Mesenchymal stem cell (in vitro differentiated cells and primary cell): Measurements from ENCODE around the gene AHDC1.
A peak's percentile ranks its signal among the peaks of the same experiment; 100 is the strongest.

Source experiments
- DNase-seq: peaks from one replicate; pipeline ENCODE4 v3.0.0-alpha.2; 2013
- H2AFZ ChIP-seq: one replicate; pipeline ENCODE4 v1.6.1; 2013; ENCODE audit warnings: low read depth, mild to moderate bottlenecking, control low read depth, inconsistent platforms, low read length, moderate library complexity
- H2AK5ac ChIP-seq: 2 replicates; pipeline ENCODE4 v1.6.1; 2013; ENCODE audit warnings: low read length, moderate library complexity, mild to moderate bottlenecking, inconsistent platforms; ENCODE audit not compliant: severe bottlenecking
- H2BK120ac ChIP-seq: one replicate; pipeline ENCODE4 v1.6.1; 2013; ENCODE audit warnings: low read depth, mild to moderate bottlenecking, inconsistent platforms, low read length, moderate library complexity
- H2BK12ac ChIP-seq, 2 experiments: one replicate each; pipeline ENCODE4 v1.6.1; 2013; ENCODE audit warnings: inconsistent platforms in 2 of 2, low read length in 2 of 2, mild to moderate bottlenecking in 2 of 2, moderate library complexity in 2 of 2, control low read depth in 1 of 2
- H2BK15ac ChIP-seq: one replicate; pipeline ENCODE4 v1.6.1; 2013; ENCODE audit warnings: mild to moderate bottlenecking, low read depth, inconsistent platforms; ENCODE audit not compliant: poor library complexity, severe bottlenecking
- H2BK5ac ChIP-seq: 2 replicates; pipeline ENCODE4 v1.6.1; 2013; ENCODE audit warnings: low read depth, mild to moderate bottlenecking, low read length, control low read depth, inconsistent platforms; ENCODE audit not compliant: poor library complexity, severe bottlenecking
- H3K14ac ChIP-seq, 2 experiments: one replicate each; pipeline ENCODE4 v1.6.1; 2013; ENCODE audit warnings: inconsistent platforms in 2 of 2, low read length in 2 of 2, control low read depth in 1 of 2, mild to moderate bottlenecking in 1 of 2, moderate library complexity in 1 of 2
- H3K18ac ChIP-seq, 2 experiments: one replicate each; pipeline ENCODE4 v1.6.1; 2013; ENCODE audit warnings: inconsistent platforms in 2 of 2, low read length in 2 of 2, control low read depth in 1 of 2, low read depth in 1 of 2, mild to moderate bottlenecking in 1 of 2
- H3K23ac ChIP-seq, 2 experiments: one replicate each; pipeline ENCODE4 v1.6.1; 2013; ENCODE audit warnings: inconsistent platforms in 2 of 2, low read length in 2 of 2, mild to moderate bottlenecking in 2 of 2, moderate library complexity in 2 of 2, control low read depth in 1 of 2
- H3K27ac ChIP-seq: 2 replicates; pipeline ENCODE4 v1.5.1; 2013; ENCODE audit warnings: mild to moderate bottlenecking, moderate library complexity, low read length, control low read depth, inconsistent platforms; ENCODE audit not compliant: poor library complexity, severe bottlenecking
- H3K27me3 ChIP-seq, 2 experiments: 2 replicates each; pipeline versions ENCODE4 v1.6.1 to v1.7.0; 2013; ENCODE audit warnings: low read length in 2 of 2, mild to moderate bottlenecking in 2 of 2, moderate library complexity in 2 of 2, control low read depth in 1 of 2, inconsistent platforms in 1 of 2; ENCODE audit not compliant: control insufficient read depth in 1 of 2, insufficient read depth in 1 of 2
- H3K36me3 ChIP-seq, 2 experiments: 2 replicates each; pipeline versions ENCODE4 v1.6.1 to v1.7.0; 2013; ENCODE audit warnings: low read length in 2 of 2, control low read depth in 1 of 2, inconsistent platforms in 1 of 2, low read depth in 1 of 2, mild to moderate bottlenecking in 1 of 2; ENCODE audit not compliant: insufficient read depth in 2 of 2, control insufficient read depth in 1 of 2
- H3K4ac ChIP-seq, 2 experiments: one replicate each; pipeline ENCODE4 v1.6.1; 2013; ENCODE audit warnings: inconsistent platforms in 2 of 2, low read length in 2 of 2, mild to moderate bottlenecking in 2 of 2, moderate library complexity in 2 of 2, control low read depth in 1 of 2, low read depth in 1 of 2
- H3K4me1 ChIP-seq: 2 replicates; pipeline ENCODE4 v1.6.1; 2013; ENCODE audit warnings: low read depth, low read length, control low read depth; ENCODE audit not compliant: control insufficient read depth, insufficient read depth
- H3K4me2 ChIP-seq: 2 replicates; pipeline ENCODE4 v1.6.1; 2013; ENCODE audit warnings: low read length, mild to moderate bottlenecking, inconsistent platforms; ENCODE audit not compliant: poor library complexity, severe bottlenecking
- H3K4me3 ChIP-seq, 2 experiments: 2 replicates each; pipeline versions ENCODE4 v1.5.1 to v1.7.0; 2013; ENCODE audit warnings: low read length in 2 of 2, mild to moderate bottlenecking in 2 of 2, control low read depth in 1 of 2, low read depth in 1 of 2; ENCODE audit not compliant: insufficient read depth in 1 of 2
- H3K79me1 ChIP-seq: replicated peaks from 2 replicates; pipeline ENCODE4 v1.6.1; 2013; ENCODE audit warnings: mild to moderate bottlenecking, control low read depth, low read length, inconsistent platforms; ENCODE audit not compliant: poor library complexity, severe bottlenecking
- H3K9ac ChIP-seq: 2 replicates; pipeline ENCODE4 v1.7.0; 2013; ENCODE audit warnings: mild to moderate bottlenecking, low read length, moderate library complexity
- H3K9me3 ChIP-seq: 2 replicates; pipeline ENCODE4 v1.7.0; 2013; ENCODE audit warnings: mild to moderate bottlenecking, low read length; ENCODE audit not compliant: control insufficient read depth
- H4K8ac ChIP-seq: one replicate; pipeline ENCODE4 v1.6.1; 2013; ENCODE audit warnings: inconsistent platforms, mild to moderate bottlenecking, low read length, moderate library complexity
- H4K91ac ChIP-seq: one replicate; pipeline ENCODE4 v1.6.1; 2013; ENCODE audit warnings: mild to moderate bottlenecking, low read length, inconsistent platforms
- WGBS: methylation state at CpG from one replicate; pipeline ENCODE4 v1.1.7; 2013; ENCODE audit warnings: mixed read lengths; 5-methylcytosine and 5-hydroxymethylcytosine counted together

The AHDC1 gene

DNA sequence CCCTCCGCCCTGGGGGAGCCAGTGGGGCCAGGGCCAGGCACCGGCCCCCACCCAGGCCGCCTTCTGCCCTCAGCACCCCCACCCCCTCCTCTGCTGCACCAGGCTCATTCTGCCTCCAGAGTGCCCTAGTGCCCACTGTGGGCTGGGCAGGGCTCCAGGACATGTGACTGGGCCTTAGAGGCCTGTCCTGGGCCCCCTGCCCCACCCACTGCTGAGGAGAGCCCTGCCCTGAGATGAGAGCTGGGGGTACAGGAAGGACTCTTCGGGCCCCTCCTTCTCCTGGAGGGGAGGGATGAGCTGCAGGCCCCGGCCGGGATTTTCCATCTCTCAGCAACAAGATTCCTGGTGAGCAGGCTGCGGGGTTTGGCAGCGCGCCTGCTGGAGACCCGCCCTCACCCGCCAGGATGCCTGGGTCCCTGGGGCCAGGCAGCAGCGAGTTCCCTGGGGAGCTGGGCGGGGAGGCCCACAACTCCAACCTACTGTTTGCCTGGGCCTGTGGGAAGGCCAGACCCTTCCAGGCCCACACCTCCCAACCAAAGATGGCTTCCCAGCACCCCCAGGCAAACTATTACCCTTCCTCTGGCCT is 14.0 kb downstream of the AHDC1 start:
- H2AFZ ChIP-seq = no peak overlapping the region
- H3K4me2 ChIP-seq = peak overlapping the region; percentile 34
- H3K4me1 ChIP-seq = peaks cover 82% of the 10 kb centered on the region
- peaks cover 31% of the 10 kb centered on the region for H3K79me1 ChIP-seq
- H3K9ac ChIP-seq = peak overlapping the region; percentile 52
- H2BK5ac ChIP-seq = no peak overlapping the region
- H3K9me3 ChIP-seq = no peaks in the 10 kb centered on the region
- peak; percentile 70 for DNase-seq
- peak overlapping the region; percentile 1 for H2AK5ac ChIP-seq
- peak overlapping the region; percentile 15 to 49 for H3K4ac ChIP-seq
- H4K91ac ChIP-seq = peak overlapping the region; percentile 81
- peak overlapping the region in 1 of 2 experiments; percentile 82 for H3K18ac ChIP-seq
- no peak overlapping the region for H4K8ac ChIP-seq
- H2BK15ac ChIP-seq = no peak overlapping the region
- 53% methylated on average over 12 of the region's 13 CpGs for WGBS
- H3K4me3 ChIP-seq = no peak overlapping the region
- no peak overlapping the region for H3K14ac ChIP-seq
- H3K23ac ChIP-seq = no peak overlapping the region
- H2BK12ac ChIP-seq = peak overlapping the region in 1 of 2 experiments; percentile 64
- peaks cover 9 to 42% of the 10 kb centered on the region in 2 experiments for H3K36me3 ChIP-seq
- peak overlapping the region; percentile 35 for H2BK120ac ChIP-seq
- no peaks in the 10 kb centered on the region for H3K27me3 ChIP-seq
- peak overlapping the region; percentile 58 for H3K27ac ChIP-seq

DNA sequence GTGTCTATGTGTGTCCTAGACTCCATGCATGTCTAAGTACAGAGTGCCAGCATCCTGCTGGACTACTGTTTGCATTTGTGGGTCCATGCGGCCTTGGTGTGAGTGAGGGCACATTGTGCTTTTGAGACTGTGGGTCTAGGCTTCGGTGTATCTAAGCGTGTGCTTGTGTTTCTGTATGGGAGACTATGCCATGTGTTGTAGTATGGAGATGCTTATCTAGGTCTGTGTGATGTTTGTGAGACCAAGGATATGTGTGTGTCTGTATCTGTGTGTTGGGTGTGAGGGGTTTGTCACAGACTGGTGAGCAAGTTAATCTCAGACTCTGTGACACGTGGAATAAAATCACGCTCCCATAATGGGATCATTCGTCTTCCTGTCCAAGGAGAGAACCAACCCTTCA is 14.5 kb downstream of the AHDC1 start:
- no peak overlapping the region for H3K23ac ChIP-seq
- H2BK12ac ChIP-seq = peak overlapping the region in 1 of 2 experiments; percentile 64
- peak overlapping the region; percentile 81 for H4K91ac ChIP-seq
- WGBS = 96% methylated on average over 6 of the region's 6 CpGs
- no peak overlapping the region for H2BK15ac ChIP-seq
- H2AK5ac ChIP-seq = no peak overlapping the region
- no peak overlapping the region for H3K4me3 ChIP-seq
- H3K9me3 ChIP-seq = no peaks in the 10 kb centered on the region
- peak overlapping the region; percentile 28 for H3K9ac ChIP-seq
- peak overlapping the region in 1 of 2 experiments; percentile 13 for H3K18ac ChIP-seq
- peaks cover 33% of the 10 kb centered on the region for H3K79me1 ChIP-seq
- H3K4ac ChIP-seq = peak overlapping the region in 1 of 2 experiments; percentile 29
- H2AFZ ChIP-seq = no peak overlapping the region
- H3K27ac ChIP-seq = peak overlapping the region; percentile 13
- peaks cover 80% of the 10 kb centered on the region for H3K4me1 ChIP-seq
- no peak overlapping the region for H2BK120ac ChIP-seq
- H3K27me3 ChIP-seq = no peaks in the 10 kb centered on the region
- no peak for DNase-seq
- no peak overlapping the region for H4K8ac ChIP-seq
- no peak overlapping the region for H2BK5ac ChIP-seq
- no peak overlapping the region for H3K4me2 ChIP-seq
- H3K36me3 ChIP-seq = peaks cover 9 to 39% of the 10 kb centered on the region in 2 experiments
- peak overlapping the region in 1 of 2 experiments; percentile 14 for H3K14ac ChIP-seq

DNA sequence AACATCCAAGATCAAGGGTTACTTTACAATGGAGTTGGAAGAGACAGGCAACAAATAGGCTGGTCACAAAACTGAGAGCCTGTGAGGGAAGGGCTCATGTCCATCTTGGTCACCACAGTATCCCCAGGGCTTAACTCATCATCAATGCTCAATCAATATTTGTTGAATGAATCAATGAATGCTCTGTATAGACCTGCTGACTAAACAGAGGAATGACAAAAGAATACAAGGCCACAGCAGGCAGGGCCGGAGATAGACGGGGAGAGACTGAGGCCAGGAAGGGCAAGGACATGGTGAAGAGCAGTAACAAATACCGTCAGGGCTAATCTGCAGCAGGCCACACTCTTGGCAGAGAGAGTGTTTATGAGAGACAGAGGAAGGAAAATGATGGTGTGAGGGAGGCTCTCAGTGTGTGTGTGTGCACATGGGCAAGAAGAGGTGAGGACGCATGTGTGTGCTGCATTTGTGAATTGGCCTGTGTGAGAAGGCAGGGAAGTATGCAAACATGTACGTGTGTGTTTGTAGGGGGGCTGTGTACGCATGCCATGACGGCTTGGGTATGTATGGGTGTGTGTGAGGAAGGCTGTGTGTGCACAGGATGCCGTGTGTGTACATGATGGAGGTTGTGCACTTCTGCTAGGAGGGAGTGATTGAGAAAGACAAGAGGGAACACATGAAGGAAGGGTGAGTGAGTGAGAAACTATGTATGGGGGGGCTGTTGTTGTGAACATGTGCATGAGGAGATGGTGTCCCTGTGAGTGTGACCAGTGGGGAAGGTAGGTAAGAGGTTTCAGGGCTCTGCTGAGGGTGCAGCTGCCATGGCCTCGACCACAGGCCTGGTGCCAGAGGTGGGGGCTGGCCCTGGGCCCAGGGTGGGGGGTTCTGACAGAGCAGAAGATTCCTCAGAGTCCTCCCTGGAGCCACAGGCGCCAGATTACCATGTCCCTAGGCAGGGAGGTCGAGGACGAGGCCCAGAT is 15.4 kb downstream of the AHDC1 start:
- Histone ChIP-seq H3K4me1 (peaks cover 71% of the 10 kb centered on the region), H3K18ac (peak overlapping the region in 1 of 2 experiments; percentile 85), H4K8ac (no peak overlapping the region), H3K36me3 (peaks cover 9 to 34% of the 10 kb centered on the region in 2 experiments), H3K9ac (peak overlapping the region; percentile 28), H2AK5ac (no peak overlapping the region), H2BK15ac (no peak overlapping the region), H3K23ac (peak overlapping the region in 1 of 2 experiments; percentile 2), H4K91ac (no peak overlapping the region), H3K4me3 (no peak overlapping the region), H3K27me3 (no peaks in the 10 kb centered on the region), H2AFZ (no peak overlapping the region), H2BK120ac (no peak overlapping the region), H3K4ac (peak overlapping the region in 1 of 2 experiments; percentile 15), H3K9me3 (no peaks in the 10 kb centered on the region), H3K4me2 (no peak overlapping the region), H2BK12ac (peak overlapping the region in 1 of 2 experiments; percentile 2), H3K79me1 (peaks cover 37% of the 10 kb centered on the region), H3K27ac (no peak overlapping the region), H2BK5ac (no peak overlapping the region), H3K14ac (peak overlapping the region in 1 of 2 experiments; percentile 46)
- DNase-seq = peak; percentile 53
- 88% methylated on average over 12 of the region's 12 CpGs for WGBS

DNA sequence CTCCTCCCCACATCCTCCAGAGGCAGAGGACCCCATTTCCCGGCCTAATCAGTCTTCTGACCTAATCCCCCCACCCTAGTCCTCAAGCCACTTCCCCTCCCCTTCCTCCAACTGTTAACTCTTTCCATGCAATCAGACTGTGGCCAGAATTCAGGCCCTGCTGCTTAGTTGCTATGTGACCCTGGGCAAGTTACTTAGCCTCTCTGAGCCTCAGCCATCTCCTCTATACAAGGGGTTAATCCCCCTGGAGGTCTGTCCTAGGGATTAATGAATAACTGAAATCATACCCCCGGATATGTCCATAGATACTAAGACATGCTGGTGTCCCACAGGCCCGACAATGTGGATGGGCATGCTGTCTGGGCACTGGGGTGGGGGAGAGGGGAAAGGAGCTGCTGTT is 18.3 kb downstream of the AHDC1 start:
- no peak overlapping the region for H3K14ac ChIP-seq
- no peak overlapping the region for H3K27ac ChIP-seq
- H3K4ac ChIP-seq = no peak overlapping the region
- no peak overlapping the region for H2BK120ac ChIP-seq
- H3K4me1 ChIP-seq = peaks cover 47% of the 10 kb centered on the region
- no peak overlapping the region for H4K8ac ChIP-seq
- DNase-seq = no peak
- H2AK5ac ChIP-seq = no peak overlapping the region
- no peaks in the 10 kb centered on the region for H3K9me3 ChIP-seq
- peaks cover 12 to 34% of the 10 kb centered on the region in 2 experiments for H3K36me3 ChIP-seq
- WGBS = 82% methylated on average over 3 of the region's 3 CpGs
- H2BK5ac ChIP-seq = no peak overlapping the region
- no peak overlapping the region for H2AFZ ChIP-seq
- H3K18ac ChIP-seq = no peak overlapping the region
- peak overlapping the region; percentile 7 for H3K9ac ChIP-seq
- H3K79me1 ChIP-seq = peaks cover 38% of the 10 kb centered on the region
- H2BK15ac ChIP-seq = no peak overlapping the region
- H3K4me2 ChIP-seq = no peak overlapping the region
- H3K27me3 ChIP-seq = no peaks in the 10 kb centered on the region
- H3K4me3 ChIP-seq = no peak overlapping the region
- H4K91ac ChIP-seq = no peak overlapping the region
- no peak overlapping the region for H3K23ac ChIP-seq
- no peak overlapping the region for H2BK12ac ChIP-seq
